Right lobe of liver (tissue), 6 donors: ENCODE results near the gene MARK2. TPM values are rescaled to one million over a fixed set of nuclear protein-coding genes. Genes with fewer than 3 reads are reported as not detected.
A peak's percentile ranks its signal among the peaks of the same experiment; 100 is the strongest.

Source experiments
- ATAC-seq, 4 donors: fragments of 200-7000 bp; cut with Tn5 transposase; one replicate each; pipeline ENCODE4 v1.9.1; 2020; ENCODE audit warnings: mild to moderate bottlenecking in 4 of 4, moderate library complexity in 4 of 4
- DNase-seq, 3 donors: peaks; one replicate each; pipeline ENCODE4 v3.0.0-alpha.2; 2020
- H3K27ac ChIP-seq, 3 donors: fragments of 200-600 bp; one replicate each; pipeline ENCODE4 v1.8.0; 2022
- H3K27me3 ChIP-seq, 2 donors: fragments of 200-600 bp; one replicate each; pipeline ENCODE4 v1.8.0; 2022
- H3K36me3 ChIP-seq, 4 donors: fragments of 200-600 bp; sonication (generic) in 1 of 4; one replicate each; pipeline versions ENCODE4 v1.5.1 to v1.8.0; 2017 to 2022; ENCODE audit warnings: control low read depth in 1 of 4
- H3K4me1 ChIP-seq, 4 donors: fragments of 200-600 bp; sonication (generic) in 1 of 4; one replicate each; pipeline versions ENCODE4 v1.5.1 to v1.8.0; 2017 to 2022; ENCODE audit warnings: control low read depth in 1 of 4
- H3K4me3 ChIP-seq, 3 donors: fragments of 200-600 bp; one replicate each; pipeline ENCODE4 v1.8.0; 2022
- H3K9me3 ChIP-seq, 4 donors: fragments of 200-600 bp; sonication (generic) in 1 of 4; one replicate each; pipeline versions ENCODE4 v1.5.1 to v1.8.0; 2017 to 2022; ENCODE audit warnings: control low read depth in 1 of 4
- POLR2A ChIP-seq: fragments of 450-650 bp; IDR thresholded peaks from one replicate; pipeline ENCODE4 v1.6.1; 2017; ENCODE audit warnings: antibody characterized with exemption, mild to moderate bottlenecking
- WGBS: methylation state at CpG from one replicate; pipeline ENCODE4 v1.1.6; 2018; ENCODE audit warnings: low coverage, low lambda C conversion rate; ENCODE audit not compliant: insufficient coverage; ENCODE audit errors: missing lambda C conversion rate; 5-methylcytosine and 5-hydroxymethylcytosine counted together
- intact Hi-C, 2 donors: fragments of 100-400 bp; cut with DNase I; formaldehyde crosslinking; loops; one replicate each; pipeline versions ENCODE4 v1.11.2 to v1.14.1; 2022
- total RNA-seq, 6 experiments: library from RNA; depleted of rRNA in 2 of 6; stranded (reverse); fragments of >200 nt in 2 of 6; fragmentation: NEBNext Ultra II Directional in 3 of 6; extraction: Animal tissue kit (Norgen Biotek cat#: 25700) in 3 of 6; gene quantifications; one replicate each; pipeline versions ENCODE4 v1.1.0 to v1.2.4, GENCODE V29; 2016 to 2023
- TF ChIP-seq, protein P1 (sequence below), 4 donors: fragments of 200-600 bp in 3 of 4; fragments of 450-650 bp in 1 of 4; IDR thresholded peaks; one replicate each; pipeline versions ENCODE4 v1.5.1 to v1.8.0; 2016 to 2022; ENCODE audit warnings: antibody characterized with exemption in 4 of 4, mild to moderate bottlenecking in 2 of 4
- donor health status: DM: no; HTN: yes; CAD: no.
- donor health status: DM: no; HTN: no; CAD: no.
- donor health status: DM: no; HTN: no; CAD: no.
- donor health status: DM: no; HTN: yes; CAD: no.
- donor health status: DM: no; HTN: yes; CAD: no.

The MARK2 gene
- total RNA-seq, 6 experiments from 2014 or later = 10.6 to 14.8 (median 12.2) TPM

DNA sequence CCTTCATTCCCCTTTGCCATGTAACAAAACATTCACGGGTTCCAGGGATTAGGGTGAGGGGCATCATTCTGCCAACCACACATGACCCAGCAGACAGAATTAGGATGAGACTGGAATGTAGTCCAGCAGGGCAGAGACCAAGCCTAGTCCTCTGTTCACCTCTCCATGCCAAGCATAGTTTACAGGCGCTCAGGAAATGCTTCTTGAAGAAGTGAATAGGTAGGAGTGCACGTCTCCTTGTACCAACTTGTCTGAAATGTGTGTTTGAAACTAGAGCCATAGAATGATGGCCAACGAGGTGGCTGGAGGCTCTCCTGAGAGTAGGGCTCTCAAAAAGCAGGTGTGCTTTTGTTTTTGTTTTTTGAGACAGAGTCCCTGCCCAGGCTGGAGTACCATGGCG is 17.5 kb upstream of the MARK2 start:
- peaks cover 0 to 20% (median 3%) of the 10 kb centered on the region in 4 donors for H3K36me3 ChIP-seq
- WGBS = 100% methylated on average over 2 of the region's 5 CpGs
- no peaks in the 10 kb centered on the region for H3K27me3 ChIP-seq
- DNase-seq (no peak), ATAC-seq (no peak)
- intact Hi-C loops = no loop called here
- TF ChIP-seq, protein P1, sequence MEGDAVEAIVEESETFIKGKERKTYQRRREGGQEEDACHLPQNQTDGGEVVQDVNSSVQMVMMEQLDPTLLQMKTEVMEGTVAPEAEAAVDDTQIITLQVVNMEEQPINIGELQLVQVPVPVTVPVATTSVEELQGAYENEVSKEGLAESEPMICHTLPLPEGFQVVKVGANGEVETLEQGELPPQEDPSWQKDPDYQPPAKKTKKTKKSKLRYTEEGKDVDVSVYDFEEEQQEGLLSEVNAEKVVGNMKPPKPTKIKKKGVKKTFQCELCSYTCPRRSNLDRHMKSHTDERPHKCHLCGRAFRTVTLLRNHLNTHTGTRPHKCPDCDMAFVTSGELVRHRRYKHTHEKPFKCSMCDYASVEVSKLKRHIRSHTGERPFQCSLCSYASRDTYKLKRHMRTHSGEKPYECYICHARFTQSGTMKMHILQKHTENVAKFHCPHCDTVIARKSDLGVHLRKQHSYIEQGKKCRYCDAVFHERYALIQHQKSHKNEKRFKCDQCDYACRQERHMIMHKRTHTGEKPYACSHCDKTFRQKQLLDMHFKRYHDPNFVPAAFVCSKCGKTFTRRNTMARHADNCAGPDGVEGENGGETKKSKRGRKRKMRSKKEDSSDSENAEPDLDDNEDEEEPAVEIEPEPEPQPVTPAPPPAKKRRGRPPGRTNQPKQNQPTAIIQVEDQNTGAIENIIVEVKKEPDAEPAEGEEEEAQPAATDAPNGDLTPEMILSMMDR (IDR thresholded peaks at IDR 0.05) = no peak
- no peak for TF ChIP-seq POLR2A
- H3K4me3 ChIP-seq = no peak overlapping the region
- no peaks in the 10 kb centered on the region for H3K4me1 ChIP-seq
- no peak overlapping the region for H3K27ac ChIP-seq
- no peaks in the 10 kb centered on the region for H3K9me3 ChIP-seq

DNA sequence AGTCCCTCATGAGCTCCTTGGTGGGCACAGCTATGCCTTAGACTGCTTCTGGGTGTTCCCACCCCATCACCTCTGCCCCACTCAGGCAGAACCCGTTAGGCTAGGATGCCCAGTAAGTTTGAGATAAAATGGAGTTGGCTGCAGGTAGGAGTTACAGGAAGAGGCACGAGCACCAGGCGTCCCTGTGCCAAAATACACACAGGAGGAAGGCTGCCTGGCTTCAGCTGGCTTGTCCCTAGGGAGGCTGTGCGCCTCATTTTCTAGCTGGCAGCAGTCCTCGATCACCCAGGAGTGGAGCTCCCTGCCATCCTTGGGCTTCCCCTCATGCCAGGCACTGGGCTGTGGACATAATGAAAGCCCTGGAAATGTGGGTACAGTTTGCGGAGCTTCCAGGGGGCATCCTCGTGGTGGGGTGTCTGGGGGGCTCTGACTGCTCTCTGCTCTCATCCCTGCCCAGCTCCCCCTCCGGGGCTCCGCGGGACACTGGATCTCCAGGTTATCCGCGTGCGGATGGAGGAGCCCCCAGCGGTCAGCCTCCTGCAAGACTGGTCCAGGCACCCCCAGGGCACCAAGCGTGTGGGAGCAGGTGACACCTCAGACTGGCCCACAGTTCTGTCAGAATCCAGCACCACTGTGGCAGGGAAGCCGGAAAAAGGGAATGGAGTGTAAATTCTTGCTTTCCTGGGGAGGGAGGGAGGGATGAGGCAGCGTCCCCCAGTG is 12.3 kb upstream of the MARK2 start:
- no peaks in the 10 kb centered on the region for H3K4me1 ChIP-seq
- WGBS = 58% methylated on average over 4 of the region's 17 CpGs
- no peak for DNase-seq
- intact Hi-C loops = no loop called here
- H3K9me3 ChIP-seq = no peaks in the 10 kb centered on the region
- no peak overlapping the region for H3K27ac ChIP-seq
- TF ChIP-seq, protein P1 (IDR thresholded peaks at IDR 0.05) = no peak
- TF ChIP-seq POLR2A = no peak
- no peaks in the 10 kb centered on the region for H3K27me3 ChIP-seq
- H3K36me3 ChIP-seq = peaks cover 0 to 9% (median 0%) of the 10 kb centered on the region in 4 donors
- ATAC-seq = peak; percentile 23 to 65 (median 42)
- H3K4me3 ChIP-seq = no peak overlapping the region

DNA sequence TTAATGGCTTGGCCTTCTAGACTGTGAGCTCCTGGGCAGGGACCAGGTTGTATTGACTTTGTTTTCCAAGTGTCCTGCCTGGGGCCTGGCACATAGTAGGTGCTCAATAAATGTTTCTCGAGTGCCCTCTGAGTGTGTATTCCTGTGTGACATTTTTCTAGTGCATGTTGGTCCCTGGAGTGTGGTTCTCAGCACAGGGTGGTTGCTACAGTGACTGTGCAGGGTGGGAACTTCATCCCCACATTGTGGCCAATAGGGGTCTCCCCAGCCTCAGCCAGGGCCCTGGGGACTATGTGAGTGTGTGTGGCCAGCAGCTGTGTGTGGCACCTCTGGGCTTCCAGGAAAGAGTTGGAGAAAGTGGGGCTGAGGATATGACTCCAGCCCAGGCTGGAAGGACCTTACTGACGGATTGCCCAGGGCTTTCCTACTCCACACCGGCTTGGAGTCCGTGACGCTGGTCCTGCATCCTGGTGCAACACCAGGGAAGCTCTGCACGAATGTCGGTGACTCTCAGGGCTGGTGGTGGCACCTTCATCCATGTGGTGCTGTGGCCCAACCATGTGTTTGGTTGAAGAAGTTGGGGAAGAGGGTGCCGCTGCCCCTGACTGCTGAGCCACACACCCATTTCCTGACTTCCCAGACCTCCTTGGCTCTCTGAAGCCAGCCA is 9.0 kb upstream of the MARK2 start:
- no peaks in the 10 kb centered on the region for H3K36me3 ChIP-seq
- 67% methylated on average over 3 of the region's 8 CpGs for WGBS
- H3K4me1 ChIP-seq = no peaks in the 10 kb centered on the region
- intact Hi-C loops = loop anchor here in 1 of 2 donors (10.0 kb wide), 1 partner anchor 115 kb away; no protein-coding TSS in a partner anchor
- H3K27ac ChIP-seq = no peak overlapping the region
- H3K4me3 ChIP-seq = no peak overlapping the region
- TF ChIP-seq, protein P1 (IDR thresholded peaks at IDR 0.05) = peak in 2 of 4 donors; percentile 21 to 24
- TF ChIP-seq POLR2A = no peak
- ATAC-seq (peak; percentile 50 to 74 (median 63)), DNase-seq (no peak)
- no peaks in the 10 kb centered on the region for H3K27me3 ChIP-seq
- H3K9me3 ChIP-seq = no peaks in the 10 kb centered on the region

DNA sequence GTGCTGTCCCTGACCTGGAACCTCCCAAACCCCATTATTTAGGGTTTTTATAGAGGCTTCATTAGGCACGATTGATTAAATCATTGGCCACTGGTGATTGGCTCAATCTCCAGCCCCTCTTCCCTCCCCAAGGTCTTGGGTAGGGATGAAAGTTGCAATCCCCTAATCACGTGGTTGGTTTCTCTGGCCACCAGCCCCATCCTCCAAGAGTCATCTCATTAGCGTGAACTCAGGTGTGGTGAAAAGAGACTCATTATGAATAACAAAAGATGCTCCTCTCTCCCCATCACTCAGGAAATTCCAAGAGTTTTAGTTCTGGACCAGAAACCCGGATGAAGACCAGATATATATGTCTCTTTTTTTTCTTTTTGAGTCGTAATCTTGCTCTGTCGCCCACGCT is 7.6 kb upstream of the MARK2 start:
- DNase-seq = no peak
- Histone ChIP-seq H3K4me1 (no peaks in the 10 kb centered on the region), H3K4me3 (no peak overlapping the region), H3K27me3 (no peaks in the 10 kb centered on the region), H3K9me3 (no peaks in the 10 kb centered on the region), H3K36me3 (no peaks in the 10 kb centered on the region), H3K27ac (no peak overlapping the region)
- 69% methylated on average over 6 of the region's 7 CpGs for WGBS
- no peak for ATAC-seq
- intact Hi-C loops = loop anchor here in 1 of 2 donors (10.0 kb wide), 1 partner anchor 113 kb away; no protein-coding TSS in a partner anchor
- TF ChIP-seq, protein P1 (IDR thresholded peaks at IDR 0.05) = no peak
- TF ChIP-seq POLR2A = no peak
